Measurements from ENCODE around the gene TCF25.
"Not testable (repeated sequence)": the region's sequence is repeated elsewhere in the genome, so short reads cannot be mapped to it uniquely, and the experiment has no call there.

Gene TCF25

DNA sequence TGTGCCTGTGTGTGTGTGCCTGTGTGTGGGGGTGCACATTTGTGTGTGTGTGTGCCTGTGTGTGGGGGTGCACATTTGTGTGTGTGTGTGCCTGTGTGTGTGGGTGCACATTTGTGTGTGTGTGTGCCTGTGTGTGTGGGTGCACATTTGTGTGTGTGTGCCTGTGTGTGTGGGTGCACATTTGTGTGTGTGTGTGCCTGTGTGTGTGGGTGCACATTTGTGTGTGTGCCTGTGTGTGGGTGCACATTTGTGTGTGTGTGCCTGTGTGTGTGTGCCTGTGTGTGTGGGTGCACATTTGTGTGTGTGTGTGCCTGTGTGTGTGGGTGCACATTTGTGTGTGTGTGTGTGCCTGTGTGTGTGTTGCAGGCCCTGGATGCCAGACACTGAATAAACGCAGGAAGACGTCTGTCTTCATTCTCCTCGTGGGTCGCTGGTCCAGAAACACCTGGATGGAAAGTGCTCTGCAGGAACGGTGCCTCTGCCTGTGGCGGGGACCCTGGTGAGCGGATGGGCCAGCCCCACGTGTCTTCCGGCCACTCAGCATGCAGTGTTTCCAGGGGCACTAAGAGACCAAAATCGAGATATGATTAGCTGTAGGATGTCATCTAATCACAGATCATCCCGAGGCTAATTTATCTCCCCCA, 41.4 kb downstream of the TCF25 start:
- H3K4me3 ChIP-seq (ENCODE audit: low read length); DNase-seq (ENCODE audit: low read depth, low spot score): not testable (repeated sequence)

DNA sequence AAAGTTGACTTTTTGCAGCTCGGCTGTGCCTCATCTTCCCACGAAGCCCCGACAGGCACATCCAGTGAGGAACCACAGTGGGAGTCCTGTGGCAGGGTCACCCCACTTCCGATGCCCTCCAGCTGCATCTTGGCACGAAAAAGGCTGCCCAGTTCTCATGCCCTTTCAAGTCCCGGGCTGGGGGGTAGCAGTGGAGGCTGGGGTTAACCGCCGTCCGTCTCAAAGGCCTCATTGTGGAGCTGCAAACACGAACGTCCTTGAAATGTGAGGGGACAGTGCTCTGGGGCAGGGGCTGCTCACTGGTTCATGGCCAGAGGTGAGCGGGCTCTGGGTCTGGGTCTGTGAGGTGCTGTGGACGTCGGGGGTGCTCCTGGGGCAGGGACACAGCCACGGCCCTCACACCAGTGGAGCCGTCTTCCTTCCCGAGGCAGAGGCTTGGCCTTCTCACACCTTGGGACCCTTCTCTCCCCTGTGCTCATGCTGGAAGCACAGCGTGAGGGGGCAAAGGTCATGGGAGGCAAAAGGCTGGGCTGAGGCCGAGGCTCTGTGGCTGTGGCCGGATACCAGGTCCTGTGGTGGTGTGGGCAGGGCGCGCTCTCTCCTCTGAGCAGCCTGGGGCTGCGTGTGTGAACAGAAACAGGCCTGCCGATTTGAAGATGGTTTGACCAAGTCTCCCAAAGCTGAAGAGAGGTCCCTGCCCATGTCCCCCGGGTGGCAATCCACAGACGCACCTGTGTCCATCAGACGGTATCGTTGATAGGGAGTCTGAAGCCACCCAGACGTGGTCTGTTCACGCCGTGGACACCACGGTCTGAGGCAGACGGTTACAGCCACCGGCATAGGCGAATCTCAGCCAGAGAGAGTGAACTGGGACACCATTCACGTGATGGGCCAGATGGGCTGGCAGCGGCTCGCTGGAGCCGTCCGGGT, 42.2 kb downstream of the TCF25 start:
- H3K4me3 ChIP-seq (ENCODE audit: low read length), result no peak overlapping the region
- no peak for DNase-seq (ENCODE audit: low read depth, low spot score)

DNA sequence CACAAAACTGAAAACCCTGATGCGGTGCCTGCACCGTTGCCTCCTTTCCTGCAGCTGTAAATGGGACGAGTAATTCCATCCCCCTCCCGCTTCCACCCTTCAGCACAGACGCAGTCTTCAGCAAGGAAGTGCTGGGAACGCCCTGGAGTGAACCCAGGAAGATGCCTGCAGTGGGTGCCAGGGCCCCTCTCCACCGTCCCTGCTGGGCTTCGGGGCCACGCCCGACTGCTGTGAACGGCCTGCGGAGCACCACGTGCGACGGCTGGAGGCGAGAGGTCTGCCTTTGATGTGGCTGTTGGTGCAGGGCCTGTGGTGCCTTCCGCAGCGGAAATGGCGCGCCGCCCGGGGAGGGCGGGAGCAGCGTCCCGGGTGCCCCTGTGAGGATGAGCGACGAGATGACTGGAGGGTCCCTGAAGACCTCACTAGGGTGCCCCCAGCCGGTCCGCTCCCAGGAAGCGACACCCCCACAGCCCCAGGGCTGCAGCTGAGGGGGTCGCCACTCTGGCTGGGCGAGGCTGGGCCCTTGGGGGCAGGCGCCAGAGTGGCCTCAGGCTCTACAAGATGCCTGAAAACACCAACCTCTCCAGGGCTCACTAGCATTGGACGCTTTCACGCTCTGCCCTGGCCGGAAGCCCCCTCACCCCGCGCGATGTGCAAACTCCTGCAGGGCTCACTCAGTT, 44.5 kb downstream of the TCF25 start:
- DNase-seq (ENCODE audit: low read depth, low spot score), result peak; percentile 93
- peak overlapping the region; percentile 52 for H3K4me3 ChIP-seq (ENCODE audit: low read length)

DNA sequence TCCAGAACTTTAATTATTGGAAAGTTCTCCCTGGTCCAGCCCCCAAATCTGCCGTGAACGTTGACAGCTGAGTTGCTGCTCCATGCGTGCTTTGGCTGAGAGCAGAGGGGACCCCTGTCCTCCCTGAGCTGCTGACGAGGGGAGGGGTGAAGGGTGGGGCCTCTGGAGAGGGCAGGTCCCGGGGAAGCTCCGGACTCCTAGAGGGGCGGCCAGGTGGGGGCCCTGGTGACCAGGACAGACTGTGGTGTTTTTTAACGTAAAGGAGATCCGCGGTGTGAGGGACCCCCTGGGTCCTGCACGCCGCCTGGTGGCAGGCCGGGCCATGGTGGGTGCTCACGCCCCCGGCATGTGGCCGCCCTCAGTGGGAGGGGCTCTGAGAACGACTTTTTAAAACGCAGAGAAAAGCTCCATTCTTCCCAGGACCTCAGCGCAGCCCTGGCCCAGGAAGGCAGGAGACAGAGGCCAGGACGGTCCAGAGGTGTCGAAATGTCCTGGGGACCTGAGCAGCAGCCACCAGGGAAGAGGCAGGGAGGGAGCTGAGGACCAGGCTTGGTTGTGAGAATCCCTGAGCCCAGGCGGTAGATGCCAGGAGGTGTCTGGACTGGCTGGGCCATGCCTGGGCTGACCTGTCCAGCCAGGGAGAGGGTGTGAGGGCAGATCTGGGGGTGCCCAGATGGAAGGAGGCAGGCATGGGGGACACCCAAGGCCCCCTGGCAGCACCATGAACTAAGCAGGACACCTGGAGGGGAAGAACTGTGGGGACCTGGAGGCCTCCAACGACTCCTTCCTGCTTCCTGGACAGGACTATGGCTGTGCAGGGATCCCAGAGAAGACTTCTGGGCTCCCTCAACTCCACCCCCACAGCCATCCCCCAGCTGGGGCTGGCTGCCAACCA, 45.3 kb downstream of the TCF25 start, which contains the start of gene MC1R:
TSS of gene MC1R (plus strand) at position 410 of the 895 bp plus-strand sequence. CDS start at position 807, 397 bp downstream.
- peak; percentile 60 for DNase-seq (ENCODE audit: low read depth, low spot score)
- peak within 1 kb of the TSS; percentile 52 for H3K4me3 ChIP-seq (ENCODE audit: low read length)

DNA sequence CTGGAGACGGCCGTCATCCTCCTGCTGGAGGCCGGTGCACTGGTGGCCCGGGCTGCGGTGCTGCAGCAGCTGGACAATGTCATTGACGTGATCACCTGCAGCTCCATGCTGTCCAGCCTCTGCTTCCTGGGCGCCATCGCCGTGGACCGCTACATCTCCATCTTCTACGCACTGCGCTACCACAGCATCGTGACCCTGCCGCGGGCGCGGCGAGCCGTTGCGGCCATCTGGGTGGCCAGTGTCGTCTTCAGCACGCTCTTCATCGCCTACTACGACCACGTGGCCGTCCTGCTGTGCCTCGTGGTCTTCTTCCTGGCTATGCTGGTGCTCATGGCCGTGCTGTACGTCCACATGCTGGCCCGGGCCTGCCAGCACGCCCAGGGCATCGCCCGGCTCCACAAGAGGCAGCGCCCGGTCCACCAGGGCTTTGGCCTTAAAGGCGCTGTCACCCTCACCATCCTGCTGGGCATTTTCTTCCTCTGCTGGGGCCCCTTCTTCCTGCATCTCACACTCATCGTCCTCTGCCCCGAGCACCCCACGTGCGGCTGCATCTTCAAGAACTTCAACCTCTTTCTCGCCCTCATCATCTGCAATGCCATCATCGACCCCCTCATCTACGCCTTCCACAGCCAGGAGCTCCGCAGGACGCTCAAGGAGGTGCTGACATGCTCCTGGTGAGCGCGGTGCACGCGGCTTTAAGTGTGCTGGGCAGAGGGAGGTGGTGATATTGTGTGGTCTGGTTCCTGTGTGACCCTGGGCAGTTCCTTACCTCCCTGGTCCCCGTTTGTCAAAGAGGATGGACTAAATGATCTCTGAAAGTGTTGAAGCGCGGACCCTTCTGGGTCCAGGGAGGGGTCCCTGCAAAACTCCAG, 46.4 kb downstream of the TCF25 start:
- DNase-seq (ENCODE audit: low read depth, low spot score), result no peak
- H3K4me3 ChIP-seq (ENCODE audit: low read length), result no peak overlapping the region

DNA sequence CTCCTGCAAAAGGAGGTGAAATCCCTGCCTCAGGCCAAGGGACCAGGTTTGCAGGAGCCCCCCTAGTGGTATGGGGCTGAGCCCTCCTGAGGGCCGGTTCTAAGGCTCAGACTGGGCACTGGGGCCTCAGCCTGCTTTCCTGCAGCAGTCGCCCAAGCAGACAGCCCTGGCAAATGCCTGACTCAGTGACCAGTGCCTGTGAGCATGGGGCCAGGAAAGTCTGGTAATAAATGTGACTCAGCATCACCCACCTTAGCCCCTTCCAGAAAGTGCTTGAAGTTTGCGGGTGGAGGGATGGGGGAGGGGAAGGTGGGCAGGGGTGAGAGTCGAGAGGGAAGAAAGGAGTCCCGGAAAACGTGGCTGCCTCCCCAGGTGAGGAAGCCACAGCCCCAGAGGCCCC, 47.3 kb downstream of the TCF25 start:
- no peak overlapping the region for H3K4me3 ChIP-seq (ENCODE audit: low read length)
- DNase-seq (ENCODE audit: low read depth, low spot score), result no peak

DNA sequence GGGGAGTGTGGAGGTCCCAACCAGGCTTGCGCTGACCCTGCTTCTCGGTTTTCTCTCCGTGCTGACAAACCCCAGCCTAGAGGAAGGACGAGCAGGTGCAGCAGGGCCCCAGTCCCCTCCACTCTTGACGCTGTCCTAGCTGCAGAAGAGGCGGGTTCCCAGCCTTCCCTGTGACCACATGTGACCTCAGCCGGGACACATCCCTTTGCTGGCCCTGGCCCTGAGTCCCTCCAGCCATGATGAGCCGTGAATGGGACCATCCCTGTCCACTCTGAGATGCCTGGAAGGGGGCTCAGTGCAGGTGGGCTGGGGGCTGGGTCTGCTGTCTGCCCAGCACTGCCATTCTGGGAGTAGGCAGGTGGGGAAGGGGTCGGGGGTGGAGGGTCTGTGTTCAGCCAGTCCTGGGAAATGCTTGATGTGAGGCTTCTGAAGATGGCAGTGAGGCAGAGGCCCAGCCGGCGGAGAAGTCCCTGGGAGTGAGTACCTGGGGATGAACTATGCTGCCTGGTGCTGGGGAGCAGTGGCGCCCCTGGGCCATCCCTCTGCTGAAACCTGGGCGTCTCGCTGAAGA, 47.8 kb downstream of the TCF25 start:
- DNase-seq (ENCODE audit: low read depth, low spot score), result no peak
- no peak overlapping the region for H3K4me3 ChIP-seq (ENCODE audit: low read length)

DNA sequence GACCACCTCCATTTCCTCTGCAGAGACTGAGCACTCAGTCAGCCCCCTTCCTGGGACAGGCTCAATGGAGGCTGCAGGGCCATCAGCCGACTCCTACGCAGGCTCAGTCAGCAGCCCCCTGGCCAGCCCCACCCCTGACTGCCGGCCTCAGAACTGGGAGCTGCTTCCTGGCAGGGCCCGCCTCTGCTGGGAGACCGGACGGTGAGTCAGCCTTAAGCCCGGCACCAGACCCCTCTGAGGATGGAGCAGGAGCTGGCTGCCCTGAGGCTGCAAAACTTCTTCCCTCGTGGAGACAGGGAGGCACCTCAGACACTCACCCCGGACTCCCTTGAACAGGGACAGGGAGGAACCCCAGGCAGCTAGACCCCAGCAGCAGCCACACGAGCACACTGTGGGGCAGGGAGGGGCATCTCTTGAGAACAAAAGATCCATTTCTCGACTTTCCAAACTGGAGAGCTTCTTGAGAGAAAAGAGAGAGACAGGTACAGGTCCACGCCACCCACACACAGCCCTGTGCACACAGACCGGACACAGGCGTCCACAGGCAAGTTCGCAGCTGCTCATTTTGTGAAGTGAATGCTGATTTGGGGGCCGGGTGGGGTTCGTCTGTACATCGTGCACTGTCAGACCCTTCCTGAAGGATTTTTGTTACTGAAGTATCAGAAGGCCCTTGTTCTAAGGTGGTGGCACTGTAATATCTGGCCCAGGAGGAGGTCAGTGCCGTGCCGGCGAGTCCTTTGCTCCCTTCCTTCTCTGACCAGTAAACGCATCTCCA, 48.5 kb downstream of the TCF25 start:
- H3K4me3 ChIP-seq (ENCODE audit: low read length), result peak overlapping the region; percentile 65
- no peak for DNase-seq (ENCODE audit: low read depth, low spot score)

DNA sequence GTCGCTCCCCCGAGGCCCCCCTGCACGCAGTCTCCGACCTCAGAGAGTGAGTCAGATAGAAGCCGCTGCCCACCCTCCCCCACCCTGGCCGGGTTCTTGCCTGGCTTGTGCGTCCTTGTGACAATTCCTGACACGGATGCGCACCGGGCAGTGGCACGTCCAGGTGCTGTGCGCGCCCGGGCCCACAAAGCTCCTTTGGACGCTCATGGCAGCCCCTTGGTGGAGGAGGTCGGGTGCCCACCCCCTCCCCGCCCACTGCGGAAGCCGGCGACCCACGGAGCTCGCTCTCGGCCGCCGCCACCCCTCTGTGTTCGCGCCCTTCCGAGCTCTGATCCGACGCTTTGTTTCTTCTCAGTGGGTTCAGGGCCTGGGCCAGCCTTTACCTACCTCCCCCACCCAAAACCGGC, 49.1 kb downstream of the TCF25 start:
- peak overlapping the region; percentile 65 for H3K4me3 ChIP-seq (ENCODE audit: low read length)
- no peak for DNase-seq (ENCODE audit: low read depth, low spot score)

DNA sequence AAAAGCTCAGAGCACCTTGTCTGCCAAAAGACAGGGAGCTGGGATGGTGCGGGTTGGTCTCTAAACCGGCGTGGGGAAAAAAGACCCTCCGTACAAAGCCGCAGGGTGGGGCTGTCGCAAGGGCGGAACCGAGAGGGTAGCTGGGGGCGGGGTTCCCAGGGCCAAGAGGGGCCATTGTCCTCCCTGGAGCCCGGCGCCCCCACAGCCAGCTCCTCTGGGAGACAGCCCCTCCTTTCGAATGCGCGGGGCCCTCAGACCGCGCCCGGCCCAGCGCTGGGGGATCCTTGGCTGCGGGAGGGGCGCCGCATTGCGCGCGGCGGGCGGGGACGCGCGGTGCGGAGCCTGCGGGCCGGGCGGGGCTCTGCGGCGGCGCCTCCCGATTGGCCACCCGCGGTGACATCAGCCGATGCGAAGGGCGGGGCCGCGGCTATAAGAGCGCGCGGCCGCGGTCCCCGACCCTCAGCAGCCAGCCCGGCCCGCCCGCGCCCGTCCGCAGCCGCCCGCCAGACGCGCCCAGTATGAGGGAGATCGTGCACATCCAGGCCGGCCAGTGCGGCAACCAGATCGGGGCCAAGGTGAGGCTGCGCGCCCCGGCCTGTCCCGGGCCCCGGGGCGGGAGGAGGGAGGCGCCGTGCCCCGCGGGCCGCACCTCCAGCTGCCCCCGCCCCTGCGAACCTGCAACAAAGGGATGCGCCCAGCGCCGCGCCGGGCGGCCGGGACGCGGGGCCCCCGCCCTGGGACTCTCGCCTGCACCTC, 49.7 kb downstream of the TCF25 start, which contains the start of gene TUBB3:
TSS of gene TUBB3 (plus strand) at position 459 of the 756 bp plus-strand sequence. CDS start at position 519, 60 bp downstream.
- peak within 1 kb of the TSS; percentile 65 for H3K4me3 ChIP-seq (ENCODE audit: low read length)
- DNase-seq (ENCODE audit: low read depth, low spot score), result peak; percentile 33

DNA sequence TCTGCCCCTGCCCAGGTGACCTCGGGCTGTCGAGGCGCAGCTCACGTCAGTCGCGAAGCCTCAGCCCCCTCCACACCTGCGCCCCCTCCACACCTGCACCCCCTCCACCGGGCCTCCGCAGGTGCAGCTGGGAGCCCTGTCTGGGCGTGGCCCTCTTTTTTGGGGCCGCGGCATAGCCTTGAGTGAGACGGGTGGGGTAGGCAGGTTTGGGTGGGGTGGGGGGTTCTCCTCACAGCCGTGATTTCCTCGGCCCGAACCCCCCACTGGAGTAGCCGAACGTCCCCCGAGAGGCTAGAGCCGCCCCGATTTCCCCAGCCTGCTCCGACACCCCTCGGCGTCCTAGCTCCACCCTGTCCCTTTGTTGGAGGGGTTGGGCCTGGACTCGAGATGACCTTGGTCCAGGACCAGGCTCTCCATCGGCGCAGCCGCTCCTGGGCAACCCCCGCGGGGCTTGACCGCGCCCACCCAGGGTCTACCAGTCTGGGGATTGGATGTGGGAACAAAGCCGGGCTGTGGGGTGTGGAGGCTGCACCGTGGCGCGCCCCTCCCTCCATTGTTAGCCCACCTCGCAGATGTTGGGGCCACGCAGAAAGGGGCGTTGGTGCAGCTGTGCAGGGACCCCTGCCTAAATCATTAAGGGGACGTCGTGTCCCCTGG, 50.4 kb downstream of the TCF25 start:
- DNase-seq (ENCODE audit: low read depth, low spot score), result no peak
- H3K4me3 ChIP-seq (ENCODE audit: low read length), result peak overlapping the region; percentile 28

DNA sequence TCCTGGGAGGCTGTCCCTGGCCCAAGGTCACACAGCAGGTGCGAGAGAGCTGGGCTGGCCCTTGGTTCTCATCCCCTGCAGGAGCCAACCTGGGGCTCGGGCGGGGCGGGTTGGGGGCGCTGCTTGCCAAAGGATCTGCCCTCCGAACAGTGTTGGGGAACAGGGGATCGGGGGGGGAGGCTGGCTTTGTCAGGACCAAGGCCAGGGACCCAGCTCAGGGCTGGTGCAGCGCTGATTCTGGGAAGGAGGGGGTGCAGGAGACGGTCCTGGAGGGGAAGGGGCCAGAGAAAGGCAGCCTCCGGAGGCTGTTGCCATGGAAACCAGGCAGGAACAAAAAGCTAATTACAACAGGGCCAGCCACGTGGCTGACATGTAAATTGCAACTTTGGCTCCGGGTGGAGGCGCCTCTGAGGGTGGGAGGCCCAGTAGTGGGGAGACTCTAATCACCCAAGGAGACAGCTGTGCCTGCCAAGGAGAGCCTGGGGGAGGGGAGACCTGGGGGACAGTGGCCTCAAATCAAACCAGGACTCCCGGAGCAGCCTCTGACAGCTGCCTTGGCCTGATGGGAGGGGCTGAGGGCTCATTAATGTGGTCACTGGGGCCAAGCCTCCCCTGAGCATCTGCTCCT, 51.0 kb downstream of the TCF25 start:
- DNase-seq (ENCODE audit: low read depth, low spot score), result peak; percentile 57
- no peak overlapping the region for H3K4me3 ChIP-seq (ENCODE audit: low read length)

DNA sequence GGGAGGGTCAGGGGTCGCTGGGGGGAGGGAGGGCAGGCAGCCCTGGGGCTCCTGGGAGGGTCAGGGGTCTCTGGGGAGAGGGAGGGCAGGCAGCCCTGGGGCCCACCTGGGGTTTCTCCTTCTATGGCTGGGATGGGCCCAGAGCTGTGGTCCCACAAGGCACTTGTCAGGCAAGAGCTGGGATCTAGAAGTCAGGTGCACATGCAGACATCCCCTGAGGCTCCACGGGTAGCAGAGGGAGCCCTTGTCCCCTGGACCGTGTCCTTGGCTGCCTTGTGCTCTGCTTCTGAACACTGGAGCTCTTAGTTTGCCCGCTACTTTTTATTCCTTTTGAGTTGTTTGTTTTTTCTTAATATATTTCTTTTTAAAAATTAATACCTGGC, 51.5 kb downstream of the TCF25 start:
- H3K4me3 ChIP-seq (ENCODE audit: low read length), result no peak overlapping the region
- DNase-seq (ENCODE audit: low read depth, low spot score), result no peak

DNA sequence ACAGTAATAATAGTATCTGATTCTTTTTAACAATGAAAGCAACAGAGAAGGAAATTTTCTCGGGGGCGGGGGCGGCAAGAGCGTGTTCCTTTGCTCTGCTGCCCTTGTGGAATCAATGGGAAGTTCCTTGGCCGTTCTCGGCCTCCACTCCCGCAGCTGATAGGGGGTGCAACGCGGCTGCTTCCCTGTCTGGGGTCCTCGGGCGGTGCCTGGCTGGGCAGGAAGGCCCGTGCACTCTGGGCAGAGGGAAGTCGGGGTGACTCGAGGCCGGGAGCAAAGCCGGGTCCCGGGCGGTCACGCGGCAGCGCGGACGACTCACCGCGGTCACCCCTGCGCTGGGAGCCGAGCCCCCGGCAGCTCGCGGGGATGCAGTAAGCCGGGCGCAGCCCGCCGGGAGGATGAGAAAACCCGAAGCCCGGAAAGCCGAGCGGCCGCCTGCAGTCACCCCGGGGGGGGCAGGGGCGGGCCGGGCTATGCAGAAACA, 52.2 kb downstream of the TCF25 start:
- peak overlapping the region; percentile 44 for H3K4me3 ChIP-seq (ENCODE audit: low read length)
- no peak for DNase-seq (ENCODE audit: low read depth, low spot score)

DNA sequence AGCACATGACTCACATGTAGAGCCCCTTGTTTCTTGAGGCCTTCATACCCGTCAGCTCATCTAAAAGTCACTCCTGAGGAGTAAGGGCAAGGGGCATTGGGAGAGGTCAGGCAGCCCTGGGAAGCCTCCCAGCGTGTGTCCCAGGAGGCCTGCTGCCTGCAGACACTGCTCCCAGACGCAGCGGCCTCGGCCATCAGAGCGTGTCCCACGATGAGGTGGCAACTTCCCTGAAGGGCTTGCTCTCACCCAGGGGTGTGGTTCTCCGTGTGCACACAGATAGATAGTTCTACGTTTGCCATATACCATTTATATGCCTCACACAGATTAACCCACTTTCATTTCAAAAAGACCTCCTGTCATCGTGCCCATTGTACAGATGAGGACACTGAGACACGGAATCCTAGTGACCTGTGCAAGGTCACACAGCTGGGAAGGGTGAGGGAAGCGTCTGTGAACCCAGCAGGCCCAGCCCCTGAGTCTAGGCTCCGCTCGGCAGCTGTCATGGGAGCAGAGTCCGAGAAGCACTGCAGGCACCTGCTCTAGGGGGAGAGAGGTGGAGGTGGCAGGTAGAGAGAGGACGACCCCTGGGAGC, 58.0 kb downstream of the TCF25 start:
- H3K4me3 ChIP-seq (ENCODE audit: low read length), result no peak overlapping the region
- no peak for DNase-seq (ENCODE audit: low read depth, low spot score)
